Measurements from ENCODE around the gene CRIP2. TPM values are rescaled to one million over a fixed set of nuclear protein-coding genes. Genes with fewer than 3 reads are reported as not detected.
A peak's percentile ranks its signal among the peaks of the same experiment; 100 is the strongest.

The CRIP2 gene
- total and polyA plus RNA-seq, 2 of the 13 experiments (the other 11 are each of a cell fraction or from before 2014, with no cell fraction given) = 31.6 to 37.9 TPM

DNA sequence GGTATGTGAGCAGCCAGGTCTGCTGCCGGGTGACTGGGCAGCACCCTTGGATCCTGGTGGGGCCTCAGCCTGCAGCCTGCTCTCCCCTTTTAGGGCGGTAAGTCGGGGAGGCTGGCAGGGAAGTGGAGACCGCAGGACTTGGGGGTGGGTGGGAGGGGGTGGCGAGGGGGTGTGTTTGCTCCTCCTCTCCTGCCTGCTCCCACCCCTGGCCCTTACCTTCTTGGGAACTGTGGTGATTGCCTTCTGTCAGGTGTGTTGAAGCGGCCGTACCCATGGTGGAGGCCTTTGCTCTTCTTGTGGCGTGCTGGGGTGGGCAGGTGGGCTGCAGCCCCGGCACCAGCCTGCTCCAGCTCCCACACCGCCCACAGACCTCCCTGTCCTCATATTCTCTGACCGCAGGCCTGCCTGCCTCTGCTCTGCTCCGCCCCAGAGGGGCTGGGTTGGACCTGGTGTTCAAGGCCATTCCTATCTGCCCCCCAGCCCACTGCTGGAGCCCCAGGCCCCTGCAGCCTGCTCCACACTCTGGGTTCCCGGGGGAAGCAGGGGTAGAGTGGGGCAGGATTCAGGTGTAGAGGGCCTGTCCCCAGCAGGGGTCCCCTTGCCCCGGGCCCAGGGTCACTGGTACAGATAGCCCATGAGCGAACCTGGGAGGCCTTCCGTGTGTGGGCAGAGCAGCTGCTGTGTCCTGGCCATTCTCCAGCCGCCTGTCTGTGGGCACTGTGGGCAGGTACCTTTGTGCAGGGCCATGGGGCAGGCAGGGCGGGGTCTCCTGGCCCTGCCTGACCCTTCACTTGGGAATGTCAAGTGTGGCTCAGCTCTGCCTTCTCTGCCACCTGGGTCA, 21.6 kb downstream of the CRIP2 start (continued):
- TF ChIP-seq ZSCAN21 (CRISPR knock-in tag; IDR thresholded peaks at IDR 0.05; ENCODE audit: borderline replicate concordance) (peak; percentile 60), ZNF773 (CRISPR knock-in tag; IDR thresholded peaks at IDR 0.05; ENCODE audit: borderline replicate concordance) (no peak), FOXO1 (CRISPR knock-in tag; IDR thresholded peaks at IDR 0.05) (peak; percentile 40; the same call in 1 of the 2 replicates), ZBTB3 (CRISPR knock-in tag; IDR thresholded peaks at IDR 0.05; ENCODE audit: borderline replicate concordance, low read depth) (no peak), PLRG1 (conservative IDR thresholded peaks at IDR 0.05) (no peak), ZFP90 (CRISPR knock-in tag; IDR thresholded peaks at IDR 0.05; ENCODE audit: borderline replicate concordance) (peak; percentile 73; the same call in 1 of the 2 replicates), SAP130 (CRISPR knock-in tag; IDR thresholded peaks at IDR 0.05; ENCODE audit: low read depth) (peak; percentile 73), ZNF143 (CRISPR knock-in tag; IDR thresholded peaks at IDR 0.05) (no peak), BRCA1 (CRISPR knock-in tag; IDR thresholded peaks at IDR 0.05) (no peak), ZNF124 (CRISPR knock-in tag; IDR thresholded peaks at IDR 0.05) (peak; percentile 79; the same call in 1 of the 2 replicates), ZNF251 (CRISPR knock-in tag; IDR thresholded peaks at IDR 0.05) (no peak), CAMTA2 (CRISPR knock-in tag; IDR thresholded peaks at IDR 0.05; ENCODE audit: borderline replicate concordance) (no peak), ZNF350 (CRISPR knock-in tag; IDR thresholded peaks at IDR 0.05; ENCODE audit: borderline replicate concordance, low read depth) (peak; percentile 42; the same call in 1 of the 2 replicates), TSC22D2 (CRISPR knock-in tag; IDR thresholded peaks at IDR 0.05; ENCODE audit: borderline replicate concordance) (peak; percentile 34; the same call in 1 of the 2 replicates), ZNF7 (CRISPR knock-in tag; IDR thresholded peaks at IDR 0.05) (no peak), ZNF549 (CRISPR knock-in tag; IDR thresholded peaks at IDR 0.05) (no peak), ZNF589 (CRISPR knock-in tag; conservative IDR thresholded peaks at IDR 0.05) (no peak), ZNF577 (CRISPR knock-in tag; IDR thresholded peaks at IDR 0.05; ENCODE audit: borderline replicate concordance, low read depth) (no peak), RAD51 (IDR thresholded peaks at IDR 0.05; ENCODE audit: borderline replicate concordance) (no peak), KDM6A (CRISPR knock-in tag; IDR thresholded peaks at IDR 0.05; ENCODE audit: low read depth) (peak; percentile 82), ZNF12 (CRISPR knock-in tag; IDR thresholded peaks at IDR 0.05) (no peak), KDM4B (CRISPR knock-in tag; IDR thresholded peaks at IDR 0.05) (0 out of 2 replicates have a peak, but pooled peaks have one; percentile 39), HMG20B (CRISPR knock-in tag; conservative IDR thresholded peaks at IDR 0.05) (peak; percentile 51), RBM22 (optimal IDR thresholded peaks at IDR 0.05; ENCODE audit: low read length) (peak; percentile 84), GABPA (IDR thresholded peaks at IDR 0.05; ENCODE audit: low read depth, low read length) (no peak), GABPA (CRISPR knock-in tag; IDR thresholded peaks at IDR 0.05; ENCODE audit: low read depth) (no peak), MZF1 (CRISPR knock-in tag; IDR thresholded peaks at IDR 0.05; ENCODE audit: borderline replicate concordance) (no peak), ZNF616 (CRISPR knock-in tag; IDR thresholded peaks at IDR 0.05; ENCODE audit: low read depth) (0 out of 2 replicates have a peak, but pooled peaks have one; percentile 27), ERF (CRISPR knock-in tag; IDR thresholded peaks at IDR 0.05) (peak; percentile 81), SMAD3 (CRISPR knock-in tag; IDR thresholded peaks at IDR 0.05) (no peak)
- TF ChIP-seq, protein P1, sequence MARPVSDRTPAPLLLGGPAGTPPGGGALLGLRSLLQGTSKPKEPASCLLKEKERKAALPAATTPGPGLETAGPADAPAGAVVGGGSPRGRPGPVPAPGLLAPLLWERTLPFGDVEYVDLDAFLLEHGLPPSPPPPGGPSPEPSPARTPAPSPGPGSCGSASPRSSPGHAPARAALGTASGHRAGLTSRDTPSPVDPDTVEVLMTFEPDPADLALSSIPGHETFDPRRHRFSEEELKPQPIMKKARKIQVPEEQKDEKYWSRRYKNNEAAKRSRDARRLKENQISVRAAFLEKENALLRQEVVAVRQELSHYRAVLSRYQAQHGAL (CRISPR knock-in tag; IDR thresholded peaks at IDR 0.05; ENCODE audit: not compliant biosample characterization) = no peak
- TF ChIP-seq, protein P2, sequence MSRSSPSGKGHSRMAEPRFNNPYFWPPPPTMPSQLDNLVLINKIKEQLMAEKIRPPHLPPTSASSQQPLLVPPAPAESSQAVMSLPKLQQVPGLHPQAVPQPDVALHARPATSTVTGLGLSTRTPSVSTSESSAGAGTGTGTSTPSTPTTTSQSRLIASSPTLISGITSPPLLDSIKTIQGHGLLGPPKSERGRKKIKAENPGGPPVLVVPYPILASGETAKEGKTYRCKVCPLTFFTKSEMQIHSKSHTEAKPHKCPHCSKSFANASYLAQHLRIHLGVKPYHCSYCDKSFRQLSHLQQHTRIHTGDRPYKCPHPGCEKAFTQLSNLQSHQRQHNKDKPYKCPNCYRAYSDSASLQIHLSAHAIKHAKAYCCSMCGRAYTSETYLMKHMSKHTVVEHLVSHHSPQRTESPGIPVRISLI (CRISPR knock-in tag; IDR thresholded peaks at IDR 0.05; ENCODE audit: borderline replicate concordance) = no peak; the same call in 1 of the 2 replicates

Data from HepG2 (cell line).